ENCODE results near the gene NT5DC2.

NT5DC2 gene

GRCh38 chr3:52512727-52513126, 20.9 kb downstream of the NT5DC2 start:
- no peak for DNase-seq (ENCODE audit: low read depth, low spot score)

GRCh38 chr3:52512105-52512504, 21.6 kb downstream of the NT5DC2 start:
- no peak for DNase-seq (ENCODE audit: low read depth, low spot score)

GRCh38 chr3:52511509-52511908, 22.1 kb downstream of the NT5DC2 start:
- no peak for DNase-seq (ENCODE audit: low read depth, low spot score)

- no peak for DNase-seq (ENCODE audit: low read depth, low spot score)
These were observed 23.8 kb downstream of the NT5DC2 start for GRCh38 chr3:52509753-52510328.

- DNase-seq (ENCODE audit: low read depth, low spot score): no peak
These were observed 26.3 kb downstream of the NT5DC2 start for GRCh38 chr3:52507359-52507758.

- no peak for DNase-seq (ENCODE audit: low read depth, low spot score)
These were observed 27.2 kb downstream of the NT5DC2 start for GRCh38 chr3:52506266-52506966.

GRCh38 chr3:52504977-52505376, 28.7 kb downstream of the NT5DC2 start:
- DNase-seq (ENCODE audit: low read depth, low spot score): no peak

- DNase-seq (ENCODE audit: low read depth, low spot score): no peak
These were observed 29.8 kb downstream of the NT5DC2 start for GRCh38 chr3:52503788-52504424.

GRCh38 chr3:52502808-52503350, 30.8 kb downstream of the NT5DC2 start:
- no peak for DNase-seq (ENCODE audit: low read depth, low spot score)

GRCh38 chr3:52502001-52502400, 31.7 kb downstream of the NT5DC2 start:
- no peak for DNase-seq (ENCODE audit: low read depth, low spot score)

- DNase-seq (ENCODE audit: low read depth, low spot score): no peak
These were observed 32.6 kb downstream of the NT5DC2 start for GRCh38 chr3:52501046-52501445.

- DNase-seq (ENCODE audit: low read depth, low spot score): no peak
These were observed 35.3 kb downstream of the NT5DC2 start for GRCh38 chr3:52498137-52499054.

- DNase-seq (ENCODE audit: low read depth, low spot score): no peak
These were observed 37.7 kb downstream of the NT5DC2 start for GRCh38 chr3:52495777-52496602.

- no peak for DNase-seq (ENCODE audit: low read depth, low spot score)
These were observed 38.7 kb downstream of the NT5DC2 start, which contains the start of gene STAB1 for GRCh38 chr3:52494886-52495495. STAB1 (plus strand) TSS chr3:52495338; CDS start chr3:52495414, 76 bp downstream.

GRCh38 chr3:52494445-52494844, 39.2 kb downstream of the NT5DC2 start:
- no peak for DNase-seq (ENCODE audit: low read depth, low spot score)

- DNase-seq (ENCODE audit: low read depth, low spot score): no peak
These were observed 40.2 kb downstream of the NT5DC2 start for GRCh38 chr3:52493232-52494017.

GRCh38 chr3:52492059-52492458, 41.6 kb downstream of the NT5DC2 start:
- DNase-seq (ENCODE audit: low read depth, low spot score): no peak

GRCh38 chr3:52490939-52491526, 42.6 kb downstream of the NT5DC2 start:
- no peak for DNase-seq (ENCODE audit: low read depth, low spot score)
